NB4 (cell line): ENCODE results near the gene WASF1.

Source experiments
- DNase-seq: peaks from one replicate; pipeline ENCODE4 v3.0.0; 2010; ENCODE audit warnings: low read depth
- H3K4me3 ChIP-seq: one replicate; pipeline ENCODE4 v1.5.1; 2011; ENCODE audit warnings: mild to moderate bottlenecking, low read depth, low read length, moderate library complexity
- MAX ChIP-seq: IDR thresholded peaks from 2 replicates; pipeline ENCODE4 v1.6.1; 2011; ENCODE audit warnings: low read depth, low read length
- MYC ChIP-seq: IDR thresholded peaks from 2 replicates; pipeline ENCODE4 v1.6.1; 2011; ENCODE audit warnings: low read depth, low read length
- POLR2A ChIP-seq: IDR thresholded peaks from 2 replicates; pipeline ENCODE4 v1.6.1; 2011; ENCODE audit warnings: mild to moderate bottlenecking; ENCODE audit not compliant: insufficient read length; ENCODE audit errors: extremely low read depth
- TF ChIP-seq, protein P1 (sequence below): IDR thresholded peaks from one replicate; pipeline ENCODE4 v1.5.1; 2012; ENCODE audit warnings: low read depth, low read length

WASF1 gene

DNA sequence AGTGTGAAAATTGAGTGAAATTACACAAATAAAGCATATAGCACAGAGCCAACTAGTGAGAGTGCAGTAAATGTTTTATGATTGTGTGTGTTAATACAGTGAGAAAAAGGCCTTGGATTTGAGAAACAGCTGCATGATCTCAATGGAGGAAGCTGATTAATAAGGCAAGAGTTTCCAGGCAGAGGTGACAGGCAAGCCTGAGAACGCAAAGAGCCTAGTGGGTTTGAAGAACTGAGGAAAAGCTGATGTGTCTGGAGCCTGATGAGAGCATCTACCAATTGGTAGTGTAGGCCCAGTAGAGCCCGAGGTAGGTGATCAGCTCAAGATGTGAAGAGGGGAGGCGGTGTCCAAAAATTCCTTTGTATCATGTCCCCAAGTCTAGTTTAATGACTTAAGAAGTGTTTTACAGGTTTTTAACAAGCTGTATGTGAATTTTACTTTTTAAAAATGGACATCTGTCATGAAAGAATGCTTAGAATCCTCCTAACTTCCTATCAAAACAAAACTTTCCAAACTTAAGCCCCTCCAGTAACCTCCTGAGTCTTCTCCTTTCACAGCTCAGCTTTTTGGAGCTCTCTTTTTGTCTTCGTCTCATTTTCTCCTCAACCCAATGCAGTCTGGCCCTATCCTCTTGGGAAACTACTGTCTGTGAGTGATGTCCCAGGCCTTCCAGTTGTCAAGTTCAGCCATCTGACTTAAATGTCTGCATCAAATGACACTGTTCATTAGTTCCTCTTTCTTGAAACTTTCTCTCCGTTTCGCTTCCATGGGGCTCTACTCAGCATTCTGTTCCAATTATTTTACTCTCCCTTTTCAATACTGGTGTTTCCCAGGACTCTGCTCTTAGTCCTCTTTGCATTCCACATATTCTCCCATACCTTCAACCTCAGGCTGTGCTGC lies 1.9 kb upstream of the WASF1 start:
- H3K4me3 ChIP-seq: peak overlapping the region; percentile 97
- no peak for TF ChIP-seq MYC
- TF ChIP-seq MAX: 0 out of 2 replicates have a peak, but pooled peaks have one; percentile 28
- no peak for TF ChIP-seq POLR2A
- TF ChIP-seq, protein P1, sequence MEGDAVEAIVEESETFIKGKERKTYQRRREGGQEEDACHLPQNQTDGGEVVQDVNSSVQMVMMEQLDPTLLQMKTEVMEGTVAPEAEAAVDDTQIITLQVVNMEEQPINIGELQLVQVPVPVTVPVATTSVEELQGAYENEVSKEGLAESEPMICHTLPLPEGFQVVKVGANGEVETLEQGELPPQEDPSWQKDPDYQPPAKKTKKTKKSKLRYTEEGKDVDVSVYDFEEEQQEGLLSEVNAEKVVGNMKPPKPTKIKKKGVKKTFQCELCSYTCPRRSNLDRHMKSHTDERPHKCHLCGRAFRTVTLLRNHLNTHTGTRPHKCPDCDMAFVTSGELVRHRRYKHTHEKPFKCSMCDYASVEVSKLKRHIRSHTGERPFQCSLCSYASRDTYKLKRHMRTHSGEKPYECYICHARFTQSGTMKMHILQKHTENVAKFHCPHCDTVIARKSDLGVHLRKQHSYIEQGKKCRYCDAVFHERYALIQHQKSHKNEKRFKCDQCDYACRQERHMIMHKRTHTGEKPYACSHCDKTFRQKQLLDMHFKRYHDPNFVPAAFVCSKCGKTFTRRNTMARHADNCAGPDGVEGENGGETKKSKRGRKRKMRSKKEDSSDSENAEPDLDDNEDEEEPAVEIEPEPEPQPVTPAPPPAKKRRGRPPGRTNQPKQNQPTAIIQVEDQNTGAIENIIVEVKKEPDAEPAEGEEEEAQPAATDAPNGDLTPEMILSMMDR: no peak
- DNase-seq: peak; percentile 73

DNA sequence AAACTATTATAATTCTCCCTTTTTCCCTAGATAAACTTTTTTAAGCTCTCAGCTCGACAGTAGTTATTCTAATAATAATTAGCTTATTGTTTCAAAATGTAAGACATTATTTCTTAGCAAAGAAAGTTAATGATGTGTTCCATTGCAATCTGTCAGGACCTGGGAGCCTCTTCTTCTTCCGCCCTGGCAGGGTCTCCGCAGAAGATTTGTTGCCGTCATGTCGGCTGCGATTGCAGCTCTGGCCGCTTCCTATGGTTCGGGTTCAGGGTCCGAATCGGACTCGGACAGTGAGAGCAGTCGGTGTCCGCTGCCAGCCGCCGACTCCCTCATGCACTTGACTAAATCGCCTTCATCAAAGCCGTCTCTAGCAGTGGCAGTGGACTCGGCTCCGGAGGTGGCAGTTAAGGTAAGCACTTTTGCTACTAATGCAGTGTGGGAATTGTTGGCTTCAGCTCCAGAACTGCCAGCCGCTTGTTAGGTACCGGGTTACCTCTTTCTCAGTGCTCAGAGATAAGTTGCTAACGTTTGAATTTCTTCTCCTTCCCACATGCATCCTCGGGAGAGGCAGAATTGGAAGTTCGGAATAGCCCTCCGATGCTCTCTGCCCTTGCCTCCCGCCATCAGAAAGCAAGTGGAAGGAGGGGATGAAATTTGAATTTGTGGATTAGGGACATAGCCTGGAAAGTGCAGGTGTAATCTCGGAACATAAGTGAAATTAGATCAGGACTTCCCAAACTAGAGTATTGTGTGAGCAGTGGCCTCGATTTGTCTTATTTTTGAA lies 948 bp upstream of the WASF1 start, which contains the start of gene CDC40:
Gene CDC40 (plus strand): TSS at position 200 of the 781 bp plus-strand sequence. CDS start 18 bp downstream, at position 218.
- DNase-seq: no peak
- TF ChIP-seq POLR2A: peak; percentile 65
- TF ChIP-seq, protein P1: no peak
- peak within 1 kb of the TSS; percentile 97 for H3K4me3 ChIP-seq

DNA sequence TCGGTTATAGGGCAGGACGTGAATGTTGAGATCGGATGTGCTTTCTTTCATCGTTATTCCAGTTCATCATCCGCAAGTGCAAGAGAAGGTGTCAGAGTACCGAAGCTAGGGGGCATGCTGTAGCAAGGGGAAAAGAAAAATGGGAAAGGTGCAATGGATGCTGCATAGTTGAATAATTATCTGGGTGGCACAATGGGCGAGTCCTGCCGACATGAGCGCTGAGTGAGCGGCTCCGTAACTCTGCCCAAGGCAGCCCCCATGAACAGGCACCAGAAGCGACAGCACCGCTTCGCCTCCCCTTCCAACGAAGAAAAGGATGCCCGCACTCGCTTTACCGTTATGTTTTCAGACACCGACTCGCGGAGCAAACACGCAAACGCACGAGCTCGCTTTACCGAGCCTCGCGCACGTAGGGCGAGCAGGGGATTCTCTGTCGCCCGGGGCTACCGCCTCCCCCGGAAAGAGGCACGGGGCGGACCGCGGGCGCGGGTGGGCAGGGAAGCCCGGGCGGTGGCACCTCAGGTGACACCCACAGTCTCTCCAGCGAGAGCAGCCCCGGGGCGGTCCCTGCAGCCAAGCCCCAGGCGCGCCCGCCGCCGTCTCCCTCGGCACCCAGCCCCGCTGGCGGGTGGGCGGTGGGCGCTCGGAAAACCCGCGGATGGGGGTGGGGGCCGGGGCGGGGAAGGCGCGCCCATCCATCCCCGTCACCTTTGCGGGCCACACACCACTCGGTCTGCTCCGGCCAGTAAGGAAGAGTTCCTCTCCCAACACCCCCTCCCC lies 654 bp downstream of the WASF1 start:
- TF ChIP-seq, protein P1: peak; percentile 70
- no peak for TF ChIP-seq MAX
- H3K4me3 ChIP-seq: peak overlapping the region; percentile 97
- DNase-seq: peak; percentile 76

- no peak for TF ChIP-seq MYC
- no peak for TF ChIP-seq POLR2A
- TF ChIP-seq, protein P1: no peak
- TF ChIP-seq MAX: no peak
- DNase-seq: peak; percentile 12
- no peak overlapping the region for H3K4me3 ChIP-seq
Measured at GRCh38 chr6:110173506-110174132, 5.9 kb downstream of the WASF1 start.

- no peak overlapping the region for H3K4me3 ChIP-seq
- TF ChIP-seq MAX (no peak), MYC (no peak), POLR2A (no peak)
- TF ChIP-seq, protein P1: no peak
- DNase-seq: no peak
Measured at GRCh38 chr6:110170081-110170480, 9.4 kb downstream of the WASF1 start.
